ENCODE measurements around the gene NRF1. TPM values are rescaled to one million over a fixed set of nuclear protein-coding genes. Genes with fewer than 3 reads are reported as not detected.

The NRF1 gene
- total RNA-seq (2022; extraction: Qiagen RNA extraction) = 10.3 to 11.8 TPM (median 10.6 TPM) in 5 replicates

DNA sequence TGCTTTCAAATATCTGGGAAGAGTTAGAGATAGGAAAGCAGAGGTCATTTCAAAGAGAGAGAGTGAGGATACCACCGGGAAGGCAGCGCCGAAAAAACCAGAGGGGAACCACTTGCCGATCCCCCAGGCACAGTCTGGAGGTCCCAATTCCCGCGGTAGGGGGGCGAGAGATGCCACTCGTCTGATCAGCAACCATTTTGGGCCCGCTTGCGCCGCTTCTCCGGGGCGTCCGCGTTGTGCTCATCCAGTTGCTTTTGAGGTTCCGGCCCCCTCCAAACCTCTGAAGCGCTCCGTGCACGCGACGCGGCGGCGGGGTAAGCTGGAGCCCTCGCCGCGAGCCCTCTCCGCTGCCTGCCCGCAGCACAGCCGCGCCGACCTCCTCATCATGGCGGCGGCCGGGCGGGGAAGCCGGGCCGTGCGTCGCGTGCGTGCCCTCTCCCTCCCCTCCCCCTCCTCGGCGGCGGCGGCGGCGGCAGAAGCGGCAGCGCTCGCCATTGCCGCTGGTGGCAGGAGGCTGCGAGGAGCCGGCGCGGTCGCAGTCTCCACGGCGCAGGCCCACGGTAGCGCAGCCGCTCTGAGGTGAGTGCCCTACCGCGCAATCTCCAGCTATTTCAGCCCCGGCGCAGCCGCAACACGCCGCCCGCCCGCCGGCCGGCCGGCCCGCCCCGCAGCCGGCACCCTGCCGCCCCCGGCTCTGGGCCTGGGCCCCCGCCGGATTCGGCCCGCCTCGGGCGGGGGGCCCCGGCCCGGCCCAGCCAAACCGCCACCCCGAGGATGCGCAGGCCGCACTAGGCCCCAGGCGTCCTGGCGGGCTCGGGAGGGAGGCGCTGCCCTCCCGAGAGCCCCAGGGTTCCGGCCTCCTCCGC, at the start of gene NRF1:
NRF1 (plus strand) TSS at position 475 of the 866 bp plus-strand sequence. CDS start 45,632 bp downstream, outside the sequence.

Other genes with a start within 250 kb of the NRF1 start
- gene STRIP2, start 177.3 kb upstream of the NRF1 start, total RNA-seq (2022; extraction: Qiagen RNA extraction) = 5.6 to 7.4 TPM (median 6.5 TPM) in 5 replicates
- gene SMKR1, start 109.2 kb upstream of the NRF1 start, total RNA-seq (2022; extraction: Qiagen RNA extraction) = 9.5 to 13.1 TPM (median 11.3 TPM) in 5 replicates

All from A549 treated with Mapracorat at 1 μM for 4 hours (cell line).